Measurements from ENCODE around the gene EPHA5.

DNA sequence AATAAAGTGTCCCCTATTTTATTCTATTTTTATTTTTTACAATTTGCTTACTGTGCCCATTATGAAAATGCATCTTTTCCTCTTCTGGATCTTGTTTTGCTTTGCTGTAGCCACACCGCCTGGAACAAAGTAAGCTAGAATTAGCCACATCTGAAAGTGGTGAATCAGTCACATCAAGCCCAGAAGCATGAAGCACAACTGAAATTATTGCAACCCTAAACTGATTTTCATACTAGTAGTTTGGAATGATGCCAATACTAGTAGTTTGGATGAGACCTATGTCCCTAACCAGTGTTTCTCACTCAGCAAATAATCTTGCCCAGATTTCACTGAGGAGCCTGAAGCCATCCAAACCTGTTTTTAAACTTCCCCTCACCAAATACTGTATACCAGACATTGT, 303.0 kb downstream of the EPHA5 start:
- TF ChIP-seq POLR2A (IDR thresholded peaks at IDR 0.05; ENCODE audit: low read length) (no peak), GATA1 (IDR thresholded peaks at IDR 0.05; ENCODE audit: low read depth, low read length) (no peak)
